GM21423 (cell line): Measurements from ENCODE around the gene FAM229A.
"Not testable (repeated sequence)": the region's sequence is repeated elsewhere in the genome, so short reads cannot be mapped to it uniquely, and the experiment has no call there.

Source experiments
- ATAC-seq: cut with Tn5 transposase; IDR thresholded peaks from one replicate; pipeline ENCODE4 v1.9.1; 2021; ENCODE audit warnings: mild to moderate bottlenecking, moderate library complexity; ENCODE audit not compliant: unreplicated experiment

Gene FAM229A

GRCh38 chr1:32377541-32378220, 15.4 kb upstream of the FAM229A start:
- ATAC-seq = no peak

- ATAC-seq = no peak
Observed at GRCh38 chr1:32376199-32376598, 13.9 kb upstream of the FAM229A start.

- ATAC-seq = no peak
Observed at GRCh38 chr1:32373996-32374592, 11.8 kb upstream of the FAM229A start.

DNA sequence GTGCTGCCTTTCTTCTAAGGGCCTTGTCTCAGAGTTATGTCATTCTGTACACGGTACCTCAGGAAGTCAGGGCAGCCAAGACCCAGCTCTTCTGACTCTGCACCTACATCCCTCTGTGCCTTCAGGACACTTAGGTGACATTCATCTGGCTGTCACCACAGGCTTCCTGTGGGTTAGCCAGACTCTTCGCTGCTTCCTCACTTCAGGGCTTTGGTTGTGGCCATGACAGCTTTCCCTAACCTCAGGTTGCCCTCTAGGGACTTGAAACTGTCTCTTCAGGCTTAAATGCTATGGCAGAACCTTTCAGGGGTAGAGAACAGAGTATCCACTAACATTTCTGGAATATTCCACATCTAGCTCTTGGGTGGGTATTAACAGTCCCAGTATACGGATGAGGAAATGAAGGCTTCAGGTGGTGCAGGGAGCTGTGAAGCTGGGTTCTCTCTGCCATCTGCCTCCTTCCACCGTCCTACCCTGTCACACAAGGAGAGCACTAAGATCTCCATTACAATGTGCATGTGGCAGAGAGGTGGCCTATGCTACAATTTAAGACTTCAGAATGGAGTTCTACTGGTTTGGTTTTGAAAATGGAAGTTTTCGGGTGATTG, 10.0 kb upstream of the FAM229A start:
- ATAC-seq = peak; percentile 63

DNA sequence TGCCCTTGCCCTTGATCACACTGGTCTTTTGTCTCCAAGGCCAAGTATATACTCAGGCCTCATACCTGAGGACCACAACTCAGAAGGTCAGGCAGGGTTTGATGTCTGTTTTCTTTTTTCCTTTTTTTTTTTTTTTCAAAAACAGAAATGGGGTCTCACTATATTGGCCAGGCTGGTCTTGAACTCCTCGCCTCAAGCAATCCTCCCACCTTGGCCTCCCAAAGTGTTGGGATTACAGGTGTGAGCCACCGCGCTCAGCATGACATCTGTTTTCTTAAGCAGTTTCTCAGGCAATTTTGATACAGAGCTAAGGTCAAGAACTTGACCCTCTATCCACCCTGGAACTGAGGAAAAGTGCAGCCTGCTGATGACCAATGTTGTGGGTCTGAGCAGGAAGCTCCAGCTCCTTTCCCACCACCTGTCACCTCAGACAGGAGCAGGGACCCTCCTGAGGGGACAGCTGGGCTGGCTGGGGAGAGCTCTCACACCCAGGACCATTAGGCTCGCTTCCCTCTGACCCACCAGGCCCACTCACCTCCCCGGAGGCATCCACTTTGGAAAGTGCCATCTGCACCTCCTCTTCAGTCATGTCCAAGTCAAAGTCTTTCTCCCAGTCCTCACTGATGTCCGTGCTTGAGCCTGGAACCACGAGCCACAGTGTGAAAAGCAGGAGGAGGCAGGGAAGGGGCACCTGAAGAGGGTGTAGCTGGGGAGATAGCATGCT, 5.8 kb upstream of the FAM229A start:
- no peak for ATAC-seq

GRCh38 chr1:32365445-32365844, 3.2 kb upstream of the FAM229A start:
- no peak for ATAC-seq

DNA sequence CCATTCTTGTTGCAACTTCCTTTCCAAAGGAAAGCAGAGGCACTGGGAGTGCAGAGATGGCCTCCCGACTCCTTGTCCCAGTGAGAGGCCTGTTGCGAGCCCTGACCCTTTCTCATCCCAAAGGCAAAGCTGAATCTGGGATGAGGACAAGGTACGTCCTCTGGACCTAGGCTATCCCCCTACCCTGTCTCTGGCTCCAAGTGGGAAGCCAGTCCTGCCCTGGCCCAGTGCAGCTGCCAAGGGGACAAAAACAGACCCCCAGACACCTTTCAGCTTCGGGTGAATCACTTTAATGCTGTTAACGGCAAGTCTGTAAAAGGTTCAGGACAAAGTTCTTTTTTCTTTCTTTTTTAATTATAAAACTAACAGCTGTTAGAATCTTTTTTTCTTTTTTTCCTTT, 2.6 kb upstream of the FAM229A start:
- ATAC-seq = no peak

GRCh38 chr1:32363713-32364112, 1.4 kb upstream of the FAM229A start:
- no peak for ATAC-seq

- no peak for ATAC-seq
Observed at GRCh38 chr1:32361674-32362473, 411 bp downstream of the FAM229A start.

DNA sequence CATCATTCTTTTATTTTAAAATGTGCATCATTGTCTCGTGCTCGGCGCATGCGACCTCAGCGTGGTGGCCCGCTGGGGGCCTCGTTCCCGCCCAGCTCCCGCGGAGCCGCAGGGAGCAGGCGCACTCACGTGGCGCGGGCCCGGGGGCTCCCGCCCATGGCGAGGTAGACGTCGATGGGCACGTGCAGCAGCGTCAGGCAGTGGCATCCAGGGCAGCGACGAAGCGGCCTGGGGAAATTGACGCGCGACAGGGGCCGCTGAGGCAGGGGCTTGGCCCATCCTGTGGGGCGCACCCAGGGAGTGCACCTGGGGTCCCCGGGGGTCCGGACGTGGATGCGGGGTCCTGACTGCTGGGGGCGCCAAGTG, 994 bp downstream of the FAM229A start:
- no peak for ATAC-seq

GRCh38 chr1:32358435-32358834, 3.9 kb downstream of the FAM229A start:
- no peak for ATAC-seq

DNA sequence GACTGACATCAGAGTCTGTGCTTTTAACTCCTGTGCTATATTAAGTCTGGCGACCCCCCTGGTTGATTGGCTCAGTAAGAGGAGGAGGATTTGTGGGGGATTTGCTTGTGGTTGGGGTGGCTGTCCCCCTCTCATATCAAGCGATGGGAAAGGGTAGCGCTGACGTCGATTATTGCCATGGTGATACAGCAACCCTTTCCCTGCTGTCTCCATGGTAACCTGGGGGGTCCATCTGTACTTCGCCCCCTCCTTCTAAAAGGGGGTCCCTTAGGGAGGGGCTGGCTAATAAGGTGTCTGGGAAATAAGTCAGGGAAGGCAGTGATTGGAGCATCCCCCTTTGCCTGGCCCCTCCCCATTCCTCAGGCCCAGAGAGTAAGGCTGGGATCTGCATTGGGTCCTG, 4.7 kb downstream of the FAM229A start:
- no peak for ATAC-seq

DNA sequence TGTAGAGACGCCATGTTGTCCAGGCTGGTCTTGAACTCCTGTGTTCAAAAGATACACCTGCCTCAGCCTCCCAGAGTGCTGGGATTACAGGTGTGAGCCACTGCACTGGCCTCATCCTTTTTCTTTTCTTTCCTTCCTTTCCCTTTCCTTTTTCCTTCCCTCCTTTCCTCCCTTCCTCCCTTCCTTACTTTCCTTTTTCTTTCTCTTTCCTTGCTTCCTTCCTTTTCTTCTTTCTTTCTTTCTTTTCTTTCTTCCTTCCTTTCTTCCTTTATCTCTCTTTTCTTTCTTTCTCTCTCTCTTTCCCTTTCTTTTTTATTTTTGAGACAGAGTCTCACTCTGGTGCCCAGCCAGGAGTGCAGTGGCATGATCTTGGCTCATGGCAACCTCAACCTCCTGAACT, 5.8 kb downstream of the FAM229A start:
- ATAC-seq = no peak

DNA sequence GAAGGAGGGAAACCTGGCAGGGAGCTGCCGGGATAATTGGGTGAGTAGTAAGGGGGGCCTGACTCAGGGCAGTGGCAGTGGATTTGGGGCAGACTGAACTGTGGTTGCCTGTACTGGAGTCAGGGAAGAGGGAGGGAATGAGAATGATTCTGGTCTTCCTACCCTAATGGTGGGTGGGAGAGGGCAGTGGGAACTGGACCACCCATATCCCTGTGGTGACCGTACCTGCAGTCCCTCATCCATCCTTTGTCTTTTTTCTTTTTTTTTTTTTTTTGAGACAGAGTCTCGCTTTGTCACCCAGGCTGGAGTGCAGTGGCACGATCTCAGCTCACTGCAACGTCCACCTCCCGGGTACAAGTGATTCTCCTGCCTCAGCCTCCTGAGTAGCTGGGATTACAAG, 6.5 kb downstream of the FAM229A start:
- ATAC-seq = not testable (repeated sequence)

- no peak for ATAC-seq
Observed at GRCh38 chr1:32353886-32354570, 8.3 kb downstream of the FAM229A start.

GRCh38 chr1:32353431-32353830, 8.9 kb downstream of the FAM229A start:
- ATAC-seq = no peak

DNA sequence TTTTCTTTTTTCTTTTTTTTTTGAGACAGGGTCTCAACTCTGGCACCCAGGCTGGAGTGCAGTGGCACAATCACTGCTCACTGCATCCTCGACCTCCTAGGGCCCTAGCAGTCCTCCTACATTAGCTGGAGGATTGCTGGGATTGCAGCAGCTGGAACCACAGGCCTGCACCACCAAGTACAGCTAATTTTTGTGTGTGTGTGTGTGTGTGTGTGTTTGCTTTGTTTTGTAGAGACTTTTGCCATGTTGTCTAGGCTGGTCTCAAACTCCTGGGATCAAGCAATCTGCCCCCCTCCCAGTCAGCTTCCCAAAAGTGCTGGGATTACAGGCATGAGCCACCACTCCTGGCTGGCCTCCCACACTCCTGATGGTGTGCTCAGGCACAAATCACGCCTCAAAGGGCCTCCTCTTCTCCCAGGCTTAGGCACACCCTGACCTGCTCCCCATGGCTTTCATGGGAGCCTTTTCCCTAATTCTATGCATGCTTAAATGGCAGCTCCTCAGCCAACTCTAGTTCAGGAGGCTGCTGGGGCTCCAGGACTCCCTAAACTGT, 9.4 kb downstream of the FAM229A start:
- no peak for ATAC-seq

DNA sequence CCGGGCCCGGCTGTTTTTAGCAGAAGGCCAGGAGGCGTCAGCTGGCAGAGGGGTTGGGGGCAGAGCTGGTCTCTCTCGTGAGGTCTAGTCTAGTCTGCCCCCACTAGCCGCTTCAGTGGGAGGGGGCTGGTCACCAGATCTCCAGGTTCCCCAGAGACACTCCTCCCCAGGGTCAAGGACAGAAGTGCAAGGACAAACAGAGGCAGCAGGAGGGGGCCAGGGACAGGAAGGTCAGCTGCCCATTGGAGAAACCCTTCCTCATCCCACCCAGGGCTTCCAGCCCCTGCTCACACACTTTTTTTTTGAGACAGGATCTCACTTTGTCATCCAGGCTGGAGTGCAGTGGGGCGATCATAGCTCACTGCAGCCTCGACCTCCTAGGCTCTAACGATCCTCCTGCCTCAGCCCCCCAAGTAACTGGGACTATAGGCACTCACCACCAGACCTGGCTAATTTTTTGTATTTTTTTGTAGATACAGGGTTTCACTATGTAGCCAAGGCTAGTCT, 10.0 kb downstream of the FAM229A start:
- ATAC-seq = no peak

- peak; percentile 89 for ATAC-seq
Observed at GRCh38 chr1:32351399-32352238, 10.7 kb downstream of the FAM229A start.
